H9 (cell line): ENCODE data around the gene KCNMB3. TPM values are rescaled to one million over a fixed set of nuclear protein-coding genes. Genes with fewer than 3 reads are reported as not detected.

Source experiments
- DNase-seq: peaks from one replicate; pipeline ENCODE4 v3.0.0-alpha.2; 2017
- H2AFZ ChIP-seq: one replicate; pipeline ENCODE4 v1.6.1; 2013; ENCODE audit warnings: mild to moderate bottlenecking, low read length, control low read depth, moderate library complexity
- H2AK5ac ChIP-seq: 2 replicates; pipeline ENCODE4 v1.6.1; 2013; ENCODE audit warnings: low read length, control low read depth, mixed read lengths; ENCODE audit not compliant: insufficient read length
- H2BK120ac ChIP-seq: one replicate; pipeline ENCODE4 v1.6.1; 2013; ENCODE audit warnings: low read depth, mild to moderate bottlenecking, low read length, control low read depth, inconsistent platforms; ENCODE audit not compliant: poor library complexity, severe bottlenecking
- H2BK12ac ChIP-seq: 2 replicates; pipeline ENCODE4 v1.6.1; 2013; ENCODE audit warnings: low read length, control low read depth, mixed read lengths, low read depth; ENCODE audit not compliant: insufficient read length
- H2BK15ac ChIP-seq: 2 replicates; pipeline ENCODE4 v1.6.1; 2013; ENCODE audit warnings: low read depth, low read length, control low read depth
- H2BK20ac ChIP-seq: one replicate; pipeline ENCODE4 v1.6.1; 2013; ENCODE audit warnings: low read depth, mild to moderate bottlenecking, low read length, control low read depth, inconsistent platforms; ENCODE audit not compliant: poor library complexity, severe bottlenecking
- H2BK5ac ChIP-seq: 2 replicates; pipeline ENCODE4 v1.6.1; 2013; ENCODE audit warnings: low read length, control low read depth, mixed read lengths; ENCODE audit not compliant: insufficient read length
- H3K14ac ChIP-seq: 2 replicates; pipeline ENCODE4 v1.6.1; 2013; ENCODE audit warnings: low read length, control low read depth; ENCODE audit not compliant: insufficient read depth
- H3K18ac ChIP-seq: 2 replicates; pipeline ENCODE4 v1.6.1; 2013; ENCODE audit warnings: low read depth, mild to moderate bottlenecking, mixed read lengths, low read length, control low read depth; ENCODE audit not compliant: insufficient read length
- H3K23ac ChIP-seq: 2 replicates; pipeline ENCODE4 v1.6.1; 2013; ENCODE audit warnings: low read length, control low read depth, mixed read lengths, low read depth; ENCODE audit not compliant: insufficient read length
- H3K23me2 ChIP-seq: 2 replicates; pipeline ENCODE4 v1.6.1; 2013; ENCODE audit warnings: low read depth, mild to moderate bottlenecking, mixed read lengths, low read length, control low read depth; ENCODE audit not compliant: insufficient read length, poor library complexity, severe bottlenecking
- H3K27ac ChIP-seq: 2 replicates; pipeline ENCODE4 v1.5.1; 2013; ENCODE audit warnings: low read length, control low read depth, mixed read lengths, low read depth; ENCODE audit not compliant: insufficient read length
- H3K27me3 ChIP-seq: 2 replicates; pipeline ENCODE4 v1.6.1; 2013; ENCODE audit warnings: low read length, control low read depth, inconsistent platforms; ENCODE audit not compliant: insufficient read depth
- H3K4ac ChIP-seq: 2 replicates; pipeline ENCODE4 v1.6.1; 2013; ENCODE audit warnings: low read depth, mild to moderate bottlenecking, control low read depth, inconsistent platforms, low read length, moderate library complexity
- H3K4me1 ChIP-seq: 2 replicates; pipeline ENCODE4 v1.6.1; 2013; ENCODE audit warnings: low read length, control low read depth, inconsistent platforms; ENCODE audit not compliant: insufficient read depth
- H3K4me2 ChIP-seq: 2 replicates; pipeline ENCODE4 v1.6.1; 2013; ENCODE audit warnings: low read length, control low read depth, mixed read lengths; ENCODE audit not compliant: insufficient read length, insufficient read depth
- H3K56ac ChIP-seq: 2 replicates; pipeline ENCODE4 v1.6.1; 2013; ENCODE audit warnings: low read depth, mild to moderate bottlenecking, mixed read lengths, low read length, control low read depth; ENCODE audit not compliant: insufficient read length
- H3K79me1 ChIP-seq: 2 replicates; pipeline ENCODE4 v1.6.1; 2013; ENCODE audit warnings: low read depth, mild to moderate bottlenecking, moderate library complexity, low read length, control low read depth, inconsistent platforms; ENCODE audit not compliant: insufficient read depth, poor library complexity, severe bottlenecking
- H3K79me2 ChIP-seq: 2 replicates; pipeline ENCODE4 v1.6.1; 2013; ENCODE audit warnings: low read length, control low read depth, inconsistent platforms; ENCODE audit not compliant: insufficient read depth
- H3K9ac ChIP-seq: 2 replicates; pipeline ENCODE4 v1.6.1; 2013; ENCODE audit warnings: low read length, control low read depth, mixed read lengths; ENCODE audit not compliant: insufficient read length; ENCODE audit errors: extremely low read depth
- H3K9me3 ChIP-seq: one replicate; pipeline ENCODE4 v1.6.1; 2013; ENCODE audit warnings: low read depth, low read length, inconsistent platforms; ENCODE audit not compliant: control insufficient read depth
- H3T11ph ChIP-seq: one replicate; pipeline ENCODE4 v1.6.1; 2013; ENCODE audit warnings: mild to moderate bottlenecking, low read length, control low read depth, inconsistent platforms
- H4K20me1 ChIP-seq: one replicate; pipeline ENCODE4 v1.6.1; 2013; ENCODE audit not compliant: control insufficient read depth, insufficient read length, insufficient read depth
- H4K5ac ChIP-seq: 2 replicates; pipeline ENCODE4 v1.6.1; 2013; ENCODE audit warnings: low read depth, mild to moderate bottlenecking, mixed read lengths, low read length, control low read depth; ENCODE audit not compliant: insufficient read length
- H4K8ac ChIP-seq: replicated peaks from 2 replicates; pipeline ENCODE4 v1.6.1; 2013; ENCODE audit warnings: low read length, control low read depth, mixed read lengths, low read depth; ENCODE audit not compliant: insufficient read length
- H4K91ac ChIP-seq: 2 replicates; pipeline ENCODE4 v1.6.1; 2013; ENCODE audit warnings: low read depth, mild to moderate bottlenecking, moderate library complexity, mixed read lengths, low read length, control low read depth; ENCODE audit not compliant: insufficient read length
- H3K27ac Mint-ChIP-seq, 3 experiments: 2 replicates in 2 of 3; 3 replicates in 1 of 3; pipeline ENCODE4 v1.8.0; 2020 to 2021; ENCODE audit warnings: mixed read lengths in 3 of 3, mild to moderate bottlenecking in 1 of 3, moderate library complexity in 1 of 3
- H3K27me3 Mint-ChIP-seq: 2 replicates; pipeline ENCODE4 v1.8.0; 2021; ENCODE audit warnings: low read depth, mild to moderate bottlenecking, moderate library complexity, mixed read lengths
- H3K36me3 Mint-ChIP-seq, 3 experiments: 2 replicates in 2 of 3; 3 replicates in 1 of 3; pipeline ENCODE4 v1.8.0; 2020 to 2021; ENCODE audit warnings: low read depth in 3 of 3, mixed read lengths in 3 of 3; ENCODE audit not compliant: insufficient read depth in 1 of 3
- H3K4me1 Mint-ChIP-seq, 2 experiments: 2 replicates each; pipeline ENCODE4 v1.8.0; 2020; ENCODE audit warnings: mixed read lengths in 2 of 2
- H3K4me3 Mint-ChIP-seq, 2 experiments: 2 replicates in 1 of 2; 3 replicates in 1 of 2; pipeline ENCODE4 v1.8.0; 2020 to 2021; ENCODE audit warnings: mild to moderate bottlenecking in 2 of 2, mixed read lengths in 2 of 2, moderate library complexity in 1 of 2
- H3K9me3 Mint-ChIP-seq, 2 experiments: 2 replicates in 1 of 2; 3 replicates in 1 of 2; pipeline ENCODE4 v1.8.0; 2020; ENCODE audit warnings: mild to moderate bottlenecking in 2 of 2, mixed read lengths in 2 of 2, moderate library complexity in 1 of 2
- CTCF ChIP-seq: fragments of 200-600 bp; sonication (generic); conservative IDR thresholded peaks from 3 replicates; pipeline ENCODE4 v1.8.0; 2021; ENCODE audit warnings: antibody characterized with exemption, mild to moderate bottlenecking
- WGBS: extraction: QIAGEN DNeasy Blood & Tissue Kit; methylation state at CpG from one replicate; pipeline ENCODE4 v1.1.7; 2013; ENCODE audit warnings: missing lambda C conversion rate, low lambda C conversion rate, mixed read lengths; ENCODE audit not compliant: insufficient read length; ENCODE audit errors: extremely low coverage; 5-methylcytosine and 5-hydroxymethylcytosine counted together
- total RNA-seq: library from RNA; stranded (reverse); gene quantifications from 2 replicates; pipeline ENCODE4 v1.2.1, GENCODE V29; 2021

KCNMB3 gene
- total RNA-seq, 1 experiment from 2014 or later, result 1.6 TPM

GRCh38 chr3:179299316-179299715 is 48.4 kb upstream of the KCNMB3 start:
- Mint-ChIP-seq H3K27me3 (no peaks in the 10 kb centered on the region), H3K36me3 (peaks cover 0 to 9% (median 1%) of the 10 kb centered on the region in 3 experiments; a peak in 3 of 7 replicates), H3K4me1 (peaks cover 12% of the 10 kb centered on the region in 2 experiments), H3K27ac (no peak overlapping the region), H3K9me3 (peaks cover 5% of the 10 kb centered on the region in 2 experiments; a peak in 3 of 5 replicates), H3K4me3 (no peak overlapping the region)
- Histone ChIP-seq H3T11ph (no peak overlapping the region), H3K4me2 (no peak overlapping the region), H3K23me2 (no peaks in the 10 kb centered on the region), H3K14ac (no peak overlapping the region), H2BK5ac (no peak overlapping the region), H3K79me2 (no peaks in the 10 kb centered on the region), H2BK20ac (no peak overlapping the region), H4K8ac (no peak overlapping the region), H3K56ac (no peak overlapping the region), H2AFZ (no peak overlapping the region), H2BK12ac (no peak overlapping the region), H3K27me3 (no peaks in the 10 kb centered on the region), H3K9me3 (no peaks in the 10 kb centered on the region), H4K20me1 (no peaks in the 10 kb centered on the region), H2BK120ac (no peak overlapping the region), H2BK15ac (no peak overlapping the region), H2AK5ac (no peak overlapping the region), H4K91ac (no peak overlapping the region), H3K18ac (no peak overlapping the region), H3K23ac (no peak overlapping the region), H3K9ac (no peak overlapping the region), H3K4ac (no peak overlapping the region), H3K27ac (no peak overlapping the region), H4K5ac (no peak overlapping the region), H3K79me1 (no peaks in the 10 kb centered on the region), H3K4me1 (no peaks in the 10 kb centered on the region; the same call in 1 of the 2 replicates)
- no peak for TF ChIP-seq CTCF
- WGBS, result no CpG with 5 or more reads among the region's 2 CpGs
- DNase-seq, result no peak
